NCI-H128 (cell line): Measurements from ENCODE around the gene IZUMO4.

Source experiments
- DNase-seq: peaks from one replicate; lab custom pipeline; 2025; ENCODE audit not compliant: unreplicated experiment; lab: John Stamatoyannopoulos, UW

The IZUMO4 gene

GRCh38 chr19:2142173-2142829, 45.6 kb downstream of the IZUMO4 start:
- DNase-seq: no peak

GRCh38 chr19:2144190-2144589, 47.5 kb downstream of the IZUMO4 start:
- no peak for DNase-seq

- DNase-seq: no peak
These were observed 49.1 kb downstream of the IZUMO4 start for GRCh38 chr19:2145831-2146241.

- DNase-seq: no peak
These were observed 51.9 kb downstream of the IZUMO4 start for GRCh38 chr19:2148482-2149135.
